B cell (primary cell): ENCODE data around the gene TEDC2.

ENCODE experiments used
- EZH2 ChIP-seq: IDR thresholded peaks from 2 replicates; pipeline ENCODE4 v1.6.1; 2012; ENCODE audit warnings: borderline replicate concordance, low read depth, mild to moderate bottlenecking, moderate library complexity, low read length; ENCODE audit not compliant: insufficient read depth, poor library complexity, severe bottlenecking
- TF ChIP-seq, protein P1 (sequence below): fragments of 200-600 bp; IDR thresholded peaks from one replicate; pipeline ENCODE4 v1.8.0; 2022; ENCODE audit warnings: antibody characterized with exemption, mild to moderate bottlenecking

DNA sequence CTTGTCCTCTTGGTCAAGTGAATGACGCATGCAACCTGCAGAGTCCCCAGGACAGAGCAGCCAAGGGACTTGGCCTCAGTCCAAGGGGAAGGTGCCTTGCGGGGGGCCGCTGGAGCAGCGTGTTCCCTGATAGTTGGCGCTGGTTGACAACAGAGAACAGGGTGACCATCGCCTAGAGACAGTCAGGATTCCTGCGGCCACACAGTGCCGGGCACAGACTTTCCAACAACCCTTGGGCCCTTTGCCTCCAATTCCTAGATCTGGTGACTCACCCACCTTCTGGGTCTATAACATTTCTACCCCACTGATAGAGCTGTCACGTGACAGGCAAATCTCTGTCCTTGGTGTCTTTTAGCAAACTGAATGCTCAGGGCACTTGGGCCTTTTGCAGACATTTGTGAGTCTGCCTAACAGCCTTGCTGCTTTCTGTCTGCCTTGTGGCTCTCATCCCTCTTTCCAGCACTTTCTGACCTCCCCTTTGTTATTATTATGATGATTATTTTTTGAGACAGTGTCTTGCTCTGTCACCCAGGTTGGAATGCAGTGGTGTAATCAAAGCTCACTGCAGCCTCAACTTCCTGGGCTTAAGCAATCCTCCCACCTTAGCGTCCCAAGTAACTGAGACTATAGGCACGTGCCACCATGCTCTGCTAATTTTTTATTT lies 11.9 kb upstream of the TEDC2 start:
- TF ChIP-seq, protein P1, sequence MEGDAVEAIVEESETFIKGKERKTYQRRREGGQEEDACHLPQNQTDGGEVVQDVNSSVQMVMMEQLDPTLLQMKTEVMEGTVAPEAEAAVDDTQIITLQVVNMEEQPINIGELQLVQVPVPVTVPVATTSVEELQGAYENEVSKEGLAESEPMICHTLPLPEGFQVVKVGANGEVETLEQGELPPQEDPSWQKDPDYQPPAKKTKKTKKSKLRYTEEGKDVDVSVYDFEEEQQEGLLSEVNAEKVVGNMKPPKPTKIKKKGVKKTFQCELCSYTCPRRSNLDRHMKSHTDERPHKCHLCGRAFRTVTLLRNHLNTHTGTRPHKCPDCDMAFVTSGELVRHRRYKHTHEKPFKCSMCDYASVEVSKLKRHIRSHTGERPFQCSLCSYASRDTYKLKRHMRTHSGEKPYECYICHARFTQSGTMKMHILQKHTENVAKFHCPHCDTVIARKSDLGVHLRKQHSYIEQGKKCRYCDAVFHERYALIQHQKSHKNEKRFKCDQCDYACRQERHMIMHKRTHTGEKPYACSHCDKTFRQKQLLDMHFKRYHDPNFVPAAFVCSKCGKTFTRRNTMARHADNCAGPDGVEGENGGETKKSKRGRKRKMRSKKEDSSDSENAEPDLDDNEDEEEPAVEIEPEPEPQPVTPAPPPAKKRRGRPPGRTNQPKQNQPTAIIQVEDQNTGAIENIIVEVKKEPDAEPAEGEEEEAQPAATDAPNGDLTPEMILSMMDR = no peak
- no peak for TF ChIP-seq EZH2
